Measurements from ENCODE around the gene ATG16L1. TPM values are rescaled to one million over a fixed set of nuclear protein-coding genes. Genes with fewer than 3 reads are reported as not detected.
A peak's percentile ranks its signal among the peaks of the same experiment; 100 is the strongest.

Gene ATG16L1
- total RNA-seq, 4 donors from 2014 or later: 20.8 to 36.1 (median 35.9) TPM

GRCh38 chr2:233326500-233326899, 75.0 kb downstream of the ATG16L1 start:
- H3K9me3 ChIP-seq: no peaks in the 10 kb centered on the region
- H3K27ac ChIP-seq: no peak overlapping the region
- intact Hi-C loops (cut with DNase I; ENCODE audit: low total_unique reads): no loop called here
- no peak overlapping the region for H3K4me3 ChIP-seq
- in situ Hi-C loops (cut with MboI; ENCODE audit: low sequenced_read_pairs in 4 of 4): no loop called here
- no peaks in the 10 kb centered on the region for H3K4me1 ChIP-seq
- ATAC-seq (no peak), DNase-seq (no peak)
- H3K36me3 ChIP-seq: no peaks in the 10 kb centered on the region
- no peaks in the 10 kb centered on the region for H3K27me3 ChIP-seq
- TF ChIP-seq CTCF (IDR thresholded peaks at IDR 0.05 in 4 of 5, conservative IDR thresholded peaks at IDR 0.05 in 1 of 5): no peak
- no peak for TF ChIP-seq POLR2A (IDR thresholded peaks at IDR 0.05)

- no peak overlapping the region for H3K4me3 ChIP-seq
- no peaks in the 10 kb centered on the region for H3K36me3 ChIP-seq
- in situ Hi-C loops (cut with MboI; ENCODE audit: low sequenced_read_pairs in 4 of 4): no loop called here
- no peak overlapping the region for H3K27ac ChIP-seq
- DNase-seq: no peak
- H3K4me1 ChIP-seq: no peaks in the 10 kb centered on the region
- H3K9me3 ChIP-seq: no peaks in the 10 kb centered on the region
- no peak for ATAC-seq
- no peaks in the 10 kb centered on the region for H3K27me3 ChIP-seq
- intact Hi-C loops (cut with DNase I; ENCODE audit: low total_unique reads): no loop called here
- TF ChIP-seq CTCF (IDR thresholded peaks at IDR 0.05 in 4 of 5, conservative IDR thresholded peaks at IDR 0.05 in 1 of 5) (no peak), POLR2A (IDR thresholded peaks at IDR 0.05) (no peak)
These were observed 77.4 kb downstream of the ATG16L1 start for GRCh38 chr2:233328922-233329321.

- in situ Hi-C loops (cut with MboI; ENCODE audit: low sequenced_read_pairs in 4 of 4) (no loop called here), intact Hi-C loops (cut with DNase I; ENCODE audit: low total_unique reads) (no loop called here)
- no peaks in the 10 kb centered on the region for H3K36me3 ChIP-seq
- no peak overlapping the region for H3K4me3 ChIP-seq
- no peaks in the 10 kb centered on the region for H3K4me1 ChIP-seq
- DNase-seq: no peak
- TF ChIP-seq CTCF (IDR thresholded peaks at IDR 0.05 in 4 of 5, conservative IDR thresholded peaks at IDR 0.05 in 1 of 5): no peak
- TF ChIP-seq POLR2A (IDR thresholded peaks at IDR 0.05): no peak
- no peak overlapping the region for H3K27ac ChIP-seq
- H3K9me3 ChIP-seq: no peaks in the 10 kb centered on the region
- no peaks in the 10 kb centered on the region for H3K27me3 ChIP-seq
- no peak for ATAC-seq
These were observed 78.1 kb downstream of the ATG16L1 start for GRCh38 chr2:233329489-233330135.

GRCh38 chr2:233331536-233331935, 80.1 kb downstream of the ATG16L1 start:
- in situ Hi-C loops (cut with MboI; ENCODE audit: low sequenced_read_pairs in 4 of 4) (no loop called here), intact Hi-C loops (cut with DNase I; ENCODE audit: low total_unique reads) (no loop called here)
- H3K4me1 ChIP-seq: no peaks in the 10 kb centered on the region
- DNase-seq (peak; percentile 48 to 59), ATAC-seq (peak; percentile 26 to 60)
- peak overlapping the region in 2 of 4 donors; percentile 28 to 31 for H3K27ac ChIP-seq
- H3K27me3 ChIP-seq: no peaks in the 10 kb centered on the region
- no peak overlapping the region for H3K4me3 ChIP-seq
- H3K36me3 ChIP-seq: no peaks in the 10 kb centered on the region
- no peaks in the 10 kb centered on the region for H3K9me3 ChIP-seq
- TF ChIP-seq POLR2A (IDR thresholded peaks at IDR 0.05): no peak
- no peak for TF ChIP-seq CTCF (IDR thresholded peaks at IDR 0.05 in 4 of 5, conservative IDR thresholded peaks at IDR 0.05 in 1 of 5)

- Histone ChIP-seq H3K36me3 (no peaks in the 10 kb centered on the region), H3K27me3 (no peaks in the 10 kb centered on the region), H3K9me3 (no peaks in the 10 kb centered on the region), H3K27ac (peak overlapping the region in 3 of 4 donors; percentile 22 to 28 (median 26)), H3K4me1 (no peaks in the 10 kb centered on the region), H3K4me3 (no peak overlapping the region)
- in situ Hi-C loops (cut with MboI; ENCODE audit: low sequenced_read_pairs in 4 of 4) (no loop called here), intact Hi-C loops (cut with DNase I; ENCODE audit: low total_unique reads) (no loop called here)
- no peak for TF ChIP-seq CTCF (IDR thresholded peaks at IDR 0.05 in 4 of 5, conservative IDR thresholded peaks at IDR 0.05 in 1 of 5)
- no peak for DNase-seq
- ATAC-seq: no peak
These were observed 80.7 kb downstream of the ATG16L1 start for GRCh38 chr2:233332125-233332524.

Data from gastrocnemius medialis (tissue), 4 donors.